ENCODE measurements around the gene MYH10.

The MYH10 gene

DNA sequence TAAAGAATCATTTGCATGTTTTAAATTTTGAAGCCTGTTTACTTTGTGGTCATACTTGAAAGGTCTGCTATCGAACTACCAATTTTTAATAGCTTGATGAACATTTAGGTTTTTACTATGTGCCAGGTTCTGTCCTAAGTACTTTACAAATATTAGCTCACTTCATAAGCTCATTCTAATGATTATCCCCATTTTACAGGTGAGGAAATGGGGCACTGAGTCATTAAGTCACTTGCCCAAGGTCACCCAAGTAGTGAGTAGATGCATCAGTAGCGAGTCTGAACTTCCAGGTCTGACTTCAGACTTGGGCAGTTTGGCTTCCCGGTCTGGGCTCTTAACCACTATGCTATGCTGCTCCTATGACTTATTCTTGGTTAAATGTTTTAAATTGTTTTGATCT is 190.8 kb downstream of the MYH10 start:
- TF ChIP-seq, protein P1, sequence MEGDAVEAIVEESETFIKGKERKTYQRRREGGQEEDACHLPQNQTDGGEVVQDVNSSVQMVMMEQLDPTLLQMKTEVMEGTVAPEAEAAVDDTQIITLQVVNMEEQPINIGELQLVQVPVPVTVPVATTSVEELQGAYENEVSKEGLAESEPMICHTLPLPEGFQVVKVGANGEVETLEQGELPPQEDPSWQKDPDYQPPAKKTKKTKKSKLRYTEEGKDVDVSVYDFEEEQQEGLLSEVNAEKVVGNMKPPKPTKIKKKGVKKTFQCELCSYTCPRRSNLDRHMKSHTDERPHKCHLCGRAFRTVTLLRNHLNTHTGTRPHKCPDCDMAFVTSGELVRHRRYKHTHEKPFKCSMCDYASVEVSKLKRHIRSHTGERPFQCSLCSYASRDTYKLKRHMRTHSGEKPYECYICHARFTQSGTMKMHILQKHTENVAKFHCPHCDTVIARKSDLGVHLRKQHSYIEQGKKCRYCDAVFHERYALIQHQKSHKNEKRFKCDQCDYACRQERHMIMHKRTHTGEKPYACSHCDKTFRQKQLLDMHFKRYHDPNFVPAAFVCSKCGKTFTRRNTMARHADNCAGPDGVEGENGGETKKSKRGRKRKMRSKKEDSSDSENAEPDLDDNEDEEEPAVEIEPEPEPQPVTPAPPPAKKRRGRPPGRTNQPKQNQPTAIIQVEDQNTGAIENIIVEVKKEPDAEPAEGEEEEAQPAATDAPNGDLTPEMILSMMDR (IDR thresholded peaks at IDR 0.05), result no peak

DNA sequence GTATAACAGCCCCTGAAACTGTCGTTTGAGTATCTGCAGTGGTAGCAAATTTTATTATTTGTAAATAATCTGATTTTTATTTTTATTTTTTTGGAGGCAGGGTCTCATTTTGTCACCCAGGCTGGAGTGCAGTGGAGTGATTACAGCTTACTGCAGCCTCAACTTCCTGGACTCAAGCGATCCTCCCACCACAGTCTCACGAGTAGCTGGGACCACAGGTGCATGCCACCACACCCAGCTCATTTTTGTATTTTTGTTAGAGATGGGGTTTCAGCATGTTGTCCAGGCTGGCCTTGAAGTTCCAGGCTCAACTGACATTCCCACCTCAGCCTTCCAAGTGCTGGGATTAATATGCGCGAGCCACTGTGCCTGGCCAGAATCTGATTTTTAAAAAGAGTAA is 192.1 kb downstream of the MYH10 start:
- TF ChIP-seq, protein P1 (IDR thresholded peaks at IDR 0.05), result no peak

DNA sequence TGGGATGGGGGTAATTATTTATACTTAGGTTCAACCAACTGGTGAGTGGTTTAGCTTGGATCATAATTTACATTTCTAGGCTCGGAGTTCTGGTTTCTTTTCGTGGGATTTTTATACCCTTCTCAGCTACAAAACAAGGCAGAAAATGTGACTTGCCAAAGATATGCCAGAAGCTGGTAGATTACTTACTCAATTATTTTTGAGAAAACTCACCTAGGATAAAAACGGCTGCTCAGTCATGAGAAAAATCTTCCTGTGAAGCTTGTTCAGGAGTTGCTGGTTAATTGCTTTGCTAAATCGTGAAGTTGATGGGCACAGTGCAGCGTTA is 193.7 kb downstream of the MYH10 start:
- TF ChIP-seq, protein P1 (IDR thresholded peaks at IDR 0.05), result no peak

DNA sequence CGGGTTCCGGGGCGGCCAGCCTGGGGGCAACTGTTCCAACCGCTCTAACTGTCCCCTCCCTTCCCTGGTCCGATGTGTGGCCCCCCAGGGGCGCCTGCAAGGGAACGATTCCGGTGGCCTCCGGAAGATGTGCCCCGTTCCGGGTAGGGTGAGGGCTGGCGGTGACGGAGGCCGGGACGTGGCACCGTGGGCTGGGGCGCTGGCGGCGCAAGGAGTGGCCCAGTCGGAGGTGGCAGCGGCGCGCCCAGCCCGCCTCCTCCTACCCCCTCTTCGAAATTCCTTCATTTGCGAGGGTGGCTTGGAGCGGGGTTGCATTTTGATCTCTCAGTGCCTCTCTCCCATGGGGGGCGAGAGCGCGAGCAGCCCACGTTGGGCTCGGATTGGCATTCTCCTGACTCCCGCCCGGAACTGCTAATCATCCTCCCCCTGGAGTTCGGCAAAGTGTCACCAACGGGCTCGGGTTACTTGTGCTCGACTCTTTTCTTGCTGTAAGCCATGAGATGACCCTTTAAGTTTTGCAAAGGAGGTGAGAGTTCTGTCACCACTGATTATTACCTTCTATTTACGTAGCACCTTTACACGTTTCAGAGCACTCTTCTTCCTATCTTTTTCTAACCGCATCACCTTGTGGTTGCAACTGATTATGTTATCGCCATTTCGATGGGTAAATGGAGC is 194.2 kb downstream of the MYH10 start:
- TF ChIP-seq, protein P1 (IDR thresholded peaks at IDR 0.05), result no peak

DNA sequence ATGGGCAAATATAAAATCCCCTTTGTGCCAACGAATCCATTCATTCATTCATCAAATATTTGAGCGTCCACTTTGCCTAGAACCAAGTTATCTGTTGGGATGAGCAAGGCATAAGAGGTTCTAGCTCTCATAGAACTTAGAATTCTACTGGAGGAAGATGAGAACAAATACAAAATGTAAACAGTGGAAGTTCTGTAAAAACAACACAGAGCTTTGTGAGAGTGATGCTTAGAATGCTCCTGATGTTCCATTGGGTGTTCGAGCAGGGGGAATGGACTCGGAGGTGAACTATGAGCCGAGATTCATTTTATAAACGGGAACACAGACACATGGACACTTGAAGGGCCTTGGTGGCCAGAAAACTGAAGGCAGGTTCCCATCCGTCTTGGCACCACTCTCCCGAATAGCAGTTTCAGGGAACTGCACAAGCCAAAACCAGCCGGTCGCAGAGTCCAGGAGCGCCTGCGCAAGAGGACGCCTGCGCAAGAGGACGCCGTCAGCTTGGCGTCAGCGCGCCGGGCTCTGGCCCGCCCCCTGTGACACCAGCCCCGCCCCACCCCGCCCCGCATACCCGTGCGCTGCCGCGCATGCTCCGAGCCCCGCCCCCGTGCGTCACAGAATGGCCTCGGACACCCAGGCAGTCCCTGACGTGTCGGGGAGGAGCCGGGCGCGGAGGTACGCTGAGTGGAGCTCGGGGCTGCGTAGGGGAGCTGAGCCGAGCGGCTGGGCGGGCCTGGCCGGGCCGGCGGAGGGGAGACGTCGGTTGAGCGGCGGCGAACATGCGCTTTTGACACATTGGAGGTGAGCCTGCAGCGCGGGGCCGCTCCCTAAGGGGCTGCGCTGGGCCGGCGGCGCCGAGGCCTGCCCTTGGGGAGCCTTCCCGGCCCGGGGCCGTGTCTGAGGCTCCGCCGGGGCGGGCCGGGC is 195.0 kb downstream of the MYH10 start, which contains the start of gene NDEL1:
NDEL1 (plus strand) TSS at position 640 of the 924 bp plus-strand sequence. CDS start 8,388 bp downstream, outside the sequence.
- TF ChIP-seq, protein P1 (IDR thresholded peaks at IDR 0.05), result no peak

DNA sequence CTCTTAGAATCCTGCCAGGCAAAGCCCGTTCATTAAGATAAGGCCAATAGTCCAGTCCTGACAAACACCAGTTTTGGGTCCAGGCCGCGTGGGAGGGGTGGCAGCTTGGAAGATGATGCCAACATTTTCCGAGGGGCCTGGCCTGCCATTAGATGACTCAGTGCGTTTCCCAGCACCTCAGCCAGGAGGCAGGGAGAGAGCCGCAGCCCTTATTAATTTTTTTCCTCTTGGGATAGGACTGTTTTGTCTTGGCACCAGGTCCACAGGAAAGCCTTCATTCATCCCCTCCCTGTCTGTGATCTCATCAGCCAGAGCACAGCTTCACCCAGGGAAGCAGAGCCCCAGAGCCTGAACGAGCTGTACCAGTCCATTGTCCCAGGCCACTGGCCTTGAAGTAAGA is 199.6 kb downstream of the MYH10 start:
- TF ChIP-seq, protein P1 (IDR thresholded peaks at IDR 0.05), result no peak

DNA sequence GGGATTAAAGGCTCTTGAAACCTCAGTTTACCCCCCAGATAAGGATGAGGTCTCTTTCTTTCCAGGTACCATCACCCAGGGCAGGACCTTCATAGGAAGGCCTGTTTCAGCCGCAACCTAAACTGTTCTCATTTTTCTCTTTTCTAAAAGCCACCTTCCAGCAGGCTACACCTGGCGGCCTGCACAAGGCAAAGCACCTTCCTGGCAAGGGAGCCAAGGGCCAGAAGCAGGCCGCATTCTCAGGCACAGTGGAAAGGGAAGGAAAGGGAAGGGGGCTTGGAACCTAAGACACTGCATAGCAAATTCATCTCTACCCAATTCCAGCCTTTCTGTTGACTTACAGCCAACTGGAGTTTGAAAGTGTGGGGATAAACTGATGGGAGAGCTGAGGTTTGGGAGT is 203.7 kb downstream of the MYH10 start:
- TF ChIP-seq, protein P1 (IDR thresholded peaks at IDR 0.05), result no peak

Data from LNCAP (cell line).